ENCODE measurements around the gene ANKRD17.

DNA sequence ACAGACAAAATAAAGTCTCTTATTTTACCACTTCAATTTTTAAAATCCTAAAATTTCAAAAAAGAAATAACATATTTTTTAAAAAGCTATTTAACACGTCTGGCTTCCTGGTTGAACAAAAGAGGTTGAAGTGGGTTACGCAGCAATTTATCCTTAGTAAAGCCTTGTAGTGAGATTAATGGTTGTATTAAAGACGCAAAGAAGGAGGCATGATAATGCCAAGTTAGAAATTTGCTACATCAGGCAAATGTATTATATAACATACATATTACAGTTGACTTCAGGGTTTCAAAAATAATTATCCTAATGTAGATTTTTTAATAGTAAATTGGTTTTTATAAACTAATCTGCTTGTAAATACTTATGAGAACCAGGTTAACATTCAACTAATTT, 35.3 kb downstream of the ANKRD17 start:
- no peak for TF ChIP-seq CTCF (IDR thresholded peaks at IDR 0.05; ENCODE audit: low read length)
- TF ChIP-seq EZH2phosphoT487 (IDR thresholded peaks at IDR 0.05; ENCODE audit: low read length) = no peak

All from MM.1S (cell line).